ENCODE results near the gene CENPS. TPM values are rescaled to one million over a fixed set of nuclear protein-coding genes. Genes with fewer than 3 reads are reported as not detected.

The CENPS gene
- polyA plus RNA-seq, 1 experiment, result 11.4 TPM

DNA sequence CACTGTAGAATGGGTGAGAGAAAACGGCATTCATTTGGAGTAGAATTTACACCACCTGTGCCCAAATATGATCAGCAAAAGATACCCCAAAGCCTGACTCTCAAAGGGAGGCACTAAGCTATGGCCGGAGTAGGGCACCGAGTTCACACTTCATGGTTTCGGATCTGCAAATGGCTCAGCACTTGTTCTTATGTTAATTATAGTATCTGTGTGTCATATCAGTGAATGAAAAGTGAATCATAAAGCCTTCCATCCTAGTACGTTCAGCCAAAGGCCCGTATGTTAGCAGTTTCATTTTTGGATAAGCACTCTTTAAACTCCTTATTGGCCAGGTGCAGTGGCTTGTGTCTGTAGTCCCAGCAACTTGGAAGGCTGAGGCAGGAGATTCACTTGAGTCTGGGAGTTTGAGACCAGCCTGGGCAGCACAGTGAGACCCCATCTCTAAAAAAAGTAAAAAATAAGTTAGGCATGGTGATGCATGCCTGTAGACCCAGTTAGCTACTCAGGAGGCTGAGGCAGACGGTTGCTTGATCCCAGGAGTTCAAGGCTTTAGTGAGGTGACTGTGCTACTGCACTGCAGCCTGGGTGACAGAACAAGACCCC, 14.7 kb downstream of the CENPS start:
- no peaks in the 10 kb centered on the region for H3K27me3 ChIP-seq (ENCODE audit: control insufficient read depth, insufficient read depth, low read length)
- H3K27ac ChIP-seq (ENCODE audit: low read depth, low read length), result no peak overlapping the region
- H3K9me3 ChIP-seq (ENCODE audit: control insufficient read depth, insufficient read depth, low read length), result no peaks in the 10 kb centered on the region
- CTCF ChIA-PET, result interaction anchor here (1.2 kb wide), 1 partner anchor 15 kb away, joined by 4 read pairs; the partner anchor contains the start of gene CENPS
- no peak overlapping the region for H3K4me3 ChIP-seq (ENCODE audit: low read depth, low read length)
- TF ChIP-seq, protein P1, sequence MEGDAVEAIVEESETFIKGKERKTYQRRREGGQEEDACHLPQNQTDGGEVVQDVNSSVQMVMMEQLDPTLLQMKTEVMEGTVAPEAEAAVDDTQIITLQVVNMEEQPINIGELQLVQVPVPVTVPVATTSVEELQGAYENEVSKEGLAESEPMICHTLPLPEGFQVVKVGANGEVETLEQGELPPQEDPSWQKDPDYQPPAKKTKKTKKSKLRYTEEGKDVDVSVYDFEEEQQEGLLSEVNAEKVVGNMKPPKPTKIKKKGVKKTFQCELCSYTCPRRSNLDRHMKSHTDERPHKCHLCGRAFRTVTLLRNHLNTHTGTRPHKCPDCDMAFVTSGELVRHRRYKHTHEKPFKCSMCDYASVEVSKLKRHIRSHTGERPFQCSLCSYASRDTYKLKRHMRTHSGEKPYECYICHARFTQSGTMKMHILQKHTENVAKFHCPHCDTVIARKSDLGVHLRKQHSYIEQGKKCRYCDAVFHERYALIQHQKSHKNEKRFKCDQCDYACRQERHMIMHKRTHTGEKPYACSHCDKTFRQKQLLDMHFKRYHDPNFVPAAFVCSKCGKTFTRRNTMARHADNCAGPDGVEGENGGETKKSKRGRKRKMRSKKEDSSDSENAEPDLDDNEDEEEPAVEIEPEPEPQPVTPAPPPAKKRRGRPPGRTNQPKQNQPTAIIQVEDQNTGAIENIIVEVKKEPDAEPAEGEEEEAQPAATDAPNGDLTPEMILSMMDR (IDR thresholded peaks at IDR 0.05; ENCODE audit: low read depth, low read length), result no peak
- POLR2A ChIA-PET, result no interaction called here
- no peak for DNase-seq (ENCODE audit: low read depth, low spot score)

DNA sequence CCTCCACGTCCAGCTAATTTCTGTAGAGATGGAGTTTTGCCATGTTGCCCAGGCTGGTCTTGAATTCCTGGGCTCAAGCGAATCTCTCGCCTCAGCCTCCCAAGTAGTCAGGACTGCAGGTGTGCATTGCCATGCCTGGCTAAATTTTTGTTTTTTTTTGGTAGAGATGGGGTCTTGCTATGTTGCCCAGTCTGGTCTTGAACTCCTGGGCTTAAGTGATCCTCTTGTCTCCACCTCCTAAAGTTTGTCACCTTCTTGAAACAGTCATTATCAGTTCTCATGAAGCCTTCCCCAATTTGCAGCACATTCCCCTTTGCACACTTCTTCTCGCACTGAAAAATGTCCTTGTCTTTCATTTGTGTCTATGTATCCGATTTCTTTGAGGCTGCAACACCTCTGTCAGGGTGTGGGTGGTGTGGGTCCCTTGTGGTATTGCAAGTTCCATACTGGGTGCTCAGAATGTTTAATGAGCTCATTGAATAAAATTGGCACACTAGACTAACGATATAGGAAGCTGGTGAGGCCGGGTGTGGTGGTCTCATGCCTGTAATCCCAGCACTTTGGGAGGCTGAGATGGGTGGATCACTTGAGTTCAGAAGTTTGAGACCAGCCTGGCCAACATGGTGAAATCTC, 16.7 kb downstream of the CENPS start:
- ChIA-PET POLR2A (no interaction called here), CTCF (interaction anchor here (1.0 kb wide), 1 partner anchor 17 kb away, joined by 3 read pairs; no protein-coding TSS in a partner anchor)
- H3K27ac ChIP-seq (ENCODE audit: low read depth, low read length), result no peak overlapping the region
- H3K27me3 ChIP-seq (ENCODE audit: control insufficient read depth, insufficient read depth, low read length), result no peaks in the 10 kb centered on the region
- no peak for DNase-seq (ENCODE audit: low read depth, low spot score)
- no peak overlapping the region for H3K4me3 ChIP-seq (ENCODE audit: low read depth, low read length)
- TF ChIP-seq, protein P1 (IDR thresholded peaks at IDR 0.05; ENCODE audit: low read depth, low read length), result no peak
- H3K9me3 ChIP-seq (ENCODE audit: control insufficient read depth, insufficient read depth, low read length), result no peaks in the 10 kb centered on the region

DNA sequence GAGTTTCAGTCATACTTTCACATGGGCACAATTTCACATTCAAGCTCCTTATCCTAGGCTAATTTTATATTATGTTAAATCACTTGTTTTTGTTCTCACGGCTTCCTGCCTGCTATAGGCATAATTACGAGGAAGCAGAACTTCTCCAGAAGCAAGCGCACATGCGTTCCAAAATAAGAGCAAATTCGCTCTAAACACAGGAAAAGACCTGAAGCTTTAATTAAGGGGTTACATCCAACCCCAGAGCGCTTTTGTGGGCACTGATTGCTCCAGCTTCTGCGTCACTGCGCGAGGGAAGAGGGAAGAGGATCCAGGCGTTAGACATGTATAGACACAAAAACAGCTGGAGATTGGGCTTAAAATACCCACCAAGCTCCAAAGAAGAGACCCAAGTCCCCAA, 19.5 kb downstream of the CENPS start, which contains the start of gene CORT:
Gene CORT, plus strand, starts transcription at position 281 of the 400 bp plus-strand sequence. CDS start 193 bp downstream, outside the sequence.
- TF ChIP-seq, protein P1 (IDR thresholded peaks at IDR 0.05; ENCODE audit: low read depth, low read length), result no peak
- peaks cover 5% of the 10 kb centered on the region for H3K9me3 ChIP-seq (ENCODE audit: control insufficient read depth, insufficient read depth, low read length)
- CTCF ChIA-PET, result interaction anchor here (1.7 kb wide), 1 partner anchor 20 kb away, joined by 4 read pairs; no protein-coding TSS in a partner anchor
- POLR2A ChIA-PET, result no interaction called here
- no peak within 1 kb of the TSS for H3K27ac ChIP-seq (ENCODE audit: low read depth, low read length)
- DNase-seq (ENCODE audit: low read depth, low spot score), result no peak
- H3K27me3 ChIP-seq (ENCODE audit: control insufficient read depth, insufficient read depth, low read length), result no peaks in the 10 kb centered on the region
- H3K4me3 ChIP-seq (ENCODE audit: low read depth, low read length), result no peak within 1 kb of the TSS

DNA sequence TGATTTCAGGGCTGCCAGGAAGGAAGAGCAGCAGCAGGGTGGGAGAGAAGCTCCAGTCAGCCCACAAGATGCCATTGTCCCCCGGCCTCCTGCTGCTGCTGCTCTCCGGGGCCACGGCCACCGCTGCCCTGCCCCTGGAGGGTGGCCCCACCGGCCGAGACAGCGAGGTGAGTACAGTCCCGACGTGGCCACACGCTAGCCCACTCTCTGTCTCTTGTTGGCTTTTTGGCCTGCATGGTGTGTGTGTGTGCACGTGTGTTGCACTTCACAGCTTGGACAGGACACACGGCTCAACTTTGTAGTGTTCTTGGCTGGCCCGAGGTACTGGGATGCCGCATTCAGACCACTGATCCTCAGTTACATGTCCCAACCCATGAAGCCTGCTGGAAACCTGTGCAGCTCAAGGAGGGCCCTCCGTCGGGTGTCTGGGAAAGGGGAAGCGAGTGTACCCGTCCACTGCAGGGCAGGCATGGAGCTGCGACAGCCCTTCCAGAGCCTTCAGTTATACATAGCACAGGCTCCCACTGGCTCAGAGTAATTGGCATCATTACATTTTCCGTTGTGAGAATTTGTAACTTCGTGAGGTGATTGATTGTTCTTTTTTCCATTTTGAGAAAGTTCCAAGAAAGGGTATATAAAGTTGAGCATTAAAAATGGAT, 20.1 kb downstream of the CENPS start:
- DNase-seq (ENCODE audit: low read depth, low spot score), result no peak
- TF ChIP-seq, protein P1 (IDR thresholded peaks at IDR 0.05; ENCODE audit: low read depth, low read length), result no peak
- ChIA-PET CTCF (interaction anchor here (1.7 kb wide), 1 partner anchor 21 kb away, joined by 4 read pairs; no protein-coding TSS in a partner anchor), POLR2A (no interaction called here)
- Histone ChIP-seq H3K27ac (ENCODE audit: low read depth, low read length) (no peak overlapping the region), H3K27me3 (ENCODE audit: control insufficient read depth, insufficient read depth, low read length) (no peaks in the 10 kb centered on the region), H3K9me3 (ENCODE audit: control insufficient read depth, insufficient read depth, low read length) (peaks cover 5% of the 10 kb centered on the region), H3K4me3 (ENCODE audit: low read depth, low read length) (no peak overlapping the region)

DNA sequence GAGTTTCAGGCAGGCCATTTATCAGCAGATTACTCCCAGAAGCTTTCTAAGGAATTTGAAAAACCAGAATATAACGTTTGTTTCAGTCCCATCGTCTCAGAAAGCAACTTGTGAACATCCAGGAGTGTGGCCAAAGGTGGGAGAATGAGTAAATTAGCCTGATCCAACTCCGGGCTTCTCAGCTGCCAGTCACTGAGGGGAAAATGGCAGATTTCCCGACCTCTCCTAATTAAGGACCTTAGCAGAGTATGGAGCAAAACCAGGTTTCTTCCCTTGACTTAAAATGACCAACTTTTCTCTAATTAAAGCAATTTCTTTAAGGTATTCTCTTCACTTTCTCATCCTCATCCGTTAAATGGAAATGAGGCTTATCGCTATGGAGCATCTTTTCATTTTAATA, 20.6 kb downstream of the CENPS start:
- H3K27me3 ChIP-seq (ENCODE audit: control insufficient read depth, insufficient read depth, low read length), result no peaks in the 10 kb centered on the region
- DNase-seq (ENCODE audit: low read depth, low spot score), result no peak
- ChIA-PET CTCF (interaction anchor here (1.7 kb wide), 1 partner anchor 21 kb away, joined by 4 read pairs; no protein-coding TSS in a partner anchor), POLR2A (no interaction called here)
- no peak overlapping the region for H3K27ac ChIP-seq (ENCODE audit: low read depth, low read length)
- TF ChIP-seq, protein P1 (IDR thresholded peaks at IDR 0.05; ENCODE audit: low read depth, low read length), result no peak
- peaks cover 5% of the 10 kb centered on the region for H3K9me3 ChIP-seq (ENCODE audit: control insufficient read depth, insufficient read depth, low read length)
- no peak overlapping the region for H3K4me3 ChIP-seq (ENCODE audit: low read depth, low read length)

All from AG04450 (cell line).